ENCODE measurements around the gene UQCC3. TPM values are rescaled to one million over a fixed set of nuclear protein-coding genes. Genes with fewer than 3 reads are reported as not detected.

UQCC3 gene
- total and polyA plus RNA-seq, 2 experiments from 2014 or later: 5.9 to 14.5 TPM

- peak; percentile 99 for DNase-seq
- peaks cover 24% of the 10 kb centered on the region for H3K79me2 ChIP-seq (ENCODE audit: insufficient read depth)
- peaks cover 27% of the 10 kb centered on the region; the same call in 1 of the 2 replicates for H3K36me3 ChIP-seq (ENCODE audit: low read depth)
- H3K4me2 ChIP-seq (ENCODE audit: unreplicated experiment): peak overlapping the region; percentile 96
- H3K9me3 ChIP-seq (ENCODE audit: low read depth): no peaks in the 10 kb centered on the region
- TF ChIP-seq EZH2 (IDR thresholded peaks at IDR 0.05; ENCODE audit: insufficient read depth, poor library complexity, severe bottlenecking) (no peak), EZH2phosphoT487 (IDR thresholded peaks at IDR 0.05; ENCODE audit: insufficient read depth, low read depth) (no peak)
- in situ Hi-C loops (cut with MboI): no loop called here
- H3F3A ChIP-seq (ENCODE audit: insufficient read depth): peaks cover 54% of the 10 kb centered on the region
- no peaks in the 10 kb centered on the region for H4K20me1 ChIP-seq (ENCODE audit: insufficient read depth)
- peaks cover 21% of the 10 kb centered on the region for H3K4me1 ChIP-seq (ENCODE audit: insufficient read depth)
- peak overlapping the region; percentile 90 for H3K9ac ChIP-seq
- peak overlapping the region; percentile 85 for H2AFZ ChIP-seq
- H3K9me2 ChIP-seq (ENCODE audit: insufficient read depth): no peaks in the 10 kb centered on the region
- H3K27ac ChIP-seq: peak overlapping the region; percentile 94
- peak overlapping the region; percentile 85 for H3K4me3 ChIP-seq
- no peaks in the 10 kb centered on the region for H3K27me3 ChIP-seq (replicated peaks; ENCODE audit: insufficient read depth)
- 2% methylated on average over 47 of the region's 47 CpGs for WGBS, 2 experiments (ENCODE audit: low coverage in 1 of 2, low lambda C conversion rate in 2 of 2, missing lambda C conversion rate in 2 of 2)
Measured at GRCh38 chr11:62709247-62710000, 38.0 kb downstream of the UQCC3 start.

GRCh38 chr11:62710001-62710345 is 38.5 kb downstream of the UQCC3 start:
- peak overlapping the region; percentile 94 for H3K27ac ChIP-seq
- H3K9me3 ChIP-seq (ENCODE audit: low read depth): no peaks in the 10 kb centered on the region
- H3K9ac ChIP-seq: peak overlapping the region; percentile 90
- DNase-seq: peak; percentile 77
- no peaks in the 10 kb centered on the region for H3K27me3 ChIP-seq (replicated peaks; ENCODE audit: insufficient read depth)
- H3K79me2 ChIP-seq (ENCODE audit: insufficient read depth): peaks cover 24% of the 10 kb centered on the region
- peak overlapping the region; percentile 96 for H3K4me2 ChIP-seq (ENCODE audit: unreplicated experiment)
- no peaks in the 10 kb centered on the region for H4K20me1 ChIP-seq (ENCODE audit: insufficient read depth)
- WGBS, 2 experiments (ENCODE audit: low coverage in 1 of 2, low lambda C conversion rate in 2 of 2, missing lambda C conversion rate in 2 of 2): 49 to 55% methylated on average over 7 of the region's 7 CpGs
- no peaks in the 10 kb centered on the region for H3K9me2 ChIP-seq (ENCODE audit: insufficient read depth)
- H3F3A ChIP-seq (ENCODE audit: insufficient read depth): peaks cover 54% of the 10 kb centered on the region
- H3K36me3 ChIP-seq (ENCODE audit: low read depth): peaks cover 27% of the 10 kb centered on the region; the same call in 1 of the 2 replicates
- TF ChIP-seq EZH2phosphoT487 (IDR thresholded peaks at IDR 0.05; ENCODE audit: insufficient read depth, low read depth) (no peak), EZH2 (IDR thresholded peaks at IDR 0.05; ENCODE audit: insufficient read depth, poor library complexity, severe bottlenecking) (no peak)
- H3K4me1 ChIP-seq (ENCODE audit: insufficient read depth): peaks cover 21% of the 10 kb centered on the region
- H3K4me3 ChIP-seq: peak overlapping the region; percentile 85
- peak overlapping the region; percentile 85 for H2AFZ ChIP-seq
- in situ Hi-C loops (cut with MboI): no loop called here

GRCh38 chr11:62712276-62712812 is 40.9 kb downstream of the UQCC3 start:
- TF ChIP-seq EZH2phosphoT487 (IDR thresholded peaks at IDR 0.05; ENCODE audit: insufficient read depth, low read depth) (no peak), EZH2 (IDR thresholded peaks at IDR 0.05; ENCODE audit: insufficient read depth, poor library complexity, severe bottlenecking) (no peak)
- H3K4me3 ChIP-seq: no peak overlapping the region
- H3K4me1 ChIP-seq (ENCODE audit: insufficient read depth): peaks cover 9% of the 10 kb centered on the region
- no peaks in the 10 kb centered on the region for H3K27me3 ChIP-seq (replicated peaks; ENCODE audit: insufficient read depth)
- H3K36me3 ChIP-seq (ENCODE audit: low read depth): peaks cover 50% of the 10 kb centered on the region
- H2AFZ ChIP-seq: no peak overlapping the region
- no peak for DNase-seq
- no peak overlapping the region for H3K9ac ChIP-seq
- H3F3A ChIP-seq (ENCODE audit: insufficient read depth): peaks cover 65% of the 10 kb centered on the region
- H4K20me1 ChIP-seq (ENCODE audit: insufficient read depth): no peaks in the 10 kb centered on the region
- WGBS, 2 experiments (ENCODE audit: low coverage in 1 of 2, low lambda C conversion rate in 2 of 2, missing lambda C conversion rate in 2 of 2): 75 to 77% methylated on average over 6 of the region's 6 CpGs
- no peak overlapping the region for H3K4me2 ChIP-seq (ENCODE audit: unreplicated experiment)
- no peaks in the 10 kb centered on the region for H3K9me2 ChIP-seq (ENCODE audit: insufficient read depth)
- in situ Hi-C loops (cut with MboI): no loop called here
- H3K27ac ChIP-seq: peak overlapping the region; percentile 18; the same call in 1 of the 2 replicates
- peaks cover 43% of the 10 kb centered on the region for H3K79me2 ChIP-seq (ENCODE audit: insufficient read depth)
- H3K9me3 ChIP-seq (ENCODE audit: low read depth): no peaks in the 10 kb centered on the region

GRCh38 chr11:62712861-62713260 is 41.4 kb downstream of the UQCC3 start:
- DNase-seq: no peak
- H3K79me2 ChIP-seq (ENCODE audit: insufficient read depth): peaks cover 48% of the 10 kb centered on the region
- H3F3A ChIP-seq (ENCODE audit: insufficient read depth): peaks cover 70% of the 10 kb centered on the region
- H2AFZ ChIP-seq: no peak overlapping the region
- TF ChIP-seq EZH2 (IDR thresholded peaks at IDR 0.05; ENCODE audit: insufficient read depth, poor library complexity, severe bottlenecking): no peak
- TF ChIP-seq EZH2phosphoT487 (IDR thresholded peaks at IDR 0.05; ENCODE audit: insufficient read depth, low read depth): no peak
- no peak overlapping the region for H3K9ac ChIP-seq
- peak overlapping the region; percentile 18; the same call in 1 of the 2 replicates for H3K27ac ChIP-seq
- no peaks in the 10 kb centered on the region for H3K9me2 ChIP-seq (ENCODE audit: insufficient read depth)
- no peaks in the 10 kb centered on the region for H3K9me3 ChIP-seq (ENCODE audit: low read depth)
- in situ Hi-C loops (cut with MboI): no loop called here
- H3K36me3 ChIP-seq (ENCODE audit: low read depth): peaks cover 55% of the 10 kb centered on the region
- H3K27me3 ChIP-seq (replicated peaks; ENCODE audit: insufficient read depth): no peaks in the 10 kb centered on the region
- no peaks in the 10 kb centered on the region for H4K20me1 ChIP-seq (ENCODE audit: insufficient read depth)
- WGBS, 2 experiments (ENCODE audit: low coverage in 1 of 2, low lambda C conversion rate in 2 of 2, missing lambda C conversion rate in 2 of 2): 86 to 91% methylated on average over 3 of the region's 3 CpGs
- no peak overlapping the region for H3K4me2 ChIP-seq (ENCODE audit: unreplicated experiment)
- H3K4me3 ChIP-seq: no peak overlapping the region
- peaks cover 9% of the 10 kb centered on the region for H3K4me1 ChIP-seq (ENCODE audit: insufficient read depth)

Measured in GM23248 (cell line).